Measurements from ENCODE around the gene BRD7. TPM values are rescaled to one million over a fixed set of nuclear protein-coding genes. Genes with fewer than 3 reads are reported as not detected.

Gene BRD7
- total RNA-seq, 1 experiment from 2014 or later = 122 TPM

GRCh38 chr16:50384500-50385135 is 15.8 kb upstream of the BRD7 start (continued):
- TF ChIP-seq, protein P1, sequence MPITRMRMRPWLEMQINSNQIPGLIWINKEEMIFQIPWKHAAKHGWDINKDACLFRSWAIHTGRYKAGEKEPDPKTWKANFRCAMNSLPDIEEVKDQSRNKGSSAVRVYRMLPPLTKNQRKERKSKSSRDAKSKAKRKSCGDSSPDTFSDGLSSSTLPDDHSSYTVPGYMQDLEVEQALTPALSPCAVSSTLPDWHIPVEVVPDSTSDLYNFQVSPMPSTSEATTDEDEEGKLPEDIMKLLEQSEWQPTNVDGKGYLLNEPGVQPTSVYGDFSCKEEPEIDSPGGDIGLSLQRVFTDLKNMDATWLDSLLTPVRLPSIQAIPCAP (CRISPR knock-in tag; IDR thresholded peaks at IDR 0.05) = no peak
- no peak for TF ChIP-seq ZNF425 (CRISPR knock-in tag; conservative IDR thresholded peaks at IDR 0.05)
- TF ChIP-seq OVOL2 (CRISPR knock-in tag; IDR thresholded peaks at IDR 0.05; ENCODE audit: borderline replicate concordance) = no peak
- no peak for TF ChIP-seq CDX4 (CRISPR knock-in tag; IDR thresholded peaks at IDR 0.05; ENCODE audit: borderline replicate concordance)
- no peak for TF ChIP-seq RELA (CRISPR knock-in tag; IDR thresholded peaks at IDR 0.05; ENCODE audit: borderline replicate concordance)

GRCh38 chr16:50381679-50382440 is 13.1 kb upstream of the BRD7 start:
- ATAC-seq (peak; percentile 85), DNase-seq (ENCODE audit: low spot score) (peak; percentile 61)
- POLR2A ChIA-PET = no interaction called here
- TF ChIP-seq FOXK1 (CRISPR knock-in tag; IDR thresholded peaks at IDR 0.05) (0 out of 2 replicates have a peak, but pooled peaks have one; percentile 28), ELF4 (CRISPR knock-in tag; IDR thresholded peaks at IDR 0.05; ENCODE audit: low read depth) (no peak), ZNF121 (CRISPR knock-in tag; IDR thresholded peaks at IDR 0.05) (peak; percentile 73; the same call in 1 of the 2 replicates)
- TF ChIP-seq, protein P2, sequence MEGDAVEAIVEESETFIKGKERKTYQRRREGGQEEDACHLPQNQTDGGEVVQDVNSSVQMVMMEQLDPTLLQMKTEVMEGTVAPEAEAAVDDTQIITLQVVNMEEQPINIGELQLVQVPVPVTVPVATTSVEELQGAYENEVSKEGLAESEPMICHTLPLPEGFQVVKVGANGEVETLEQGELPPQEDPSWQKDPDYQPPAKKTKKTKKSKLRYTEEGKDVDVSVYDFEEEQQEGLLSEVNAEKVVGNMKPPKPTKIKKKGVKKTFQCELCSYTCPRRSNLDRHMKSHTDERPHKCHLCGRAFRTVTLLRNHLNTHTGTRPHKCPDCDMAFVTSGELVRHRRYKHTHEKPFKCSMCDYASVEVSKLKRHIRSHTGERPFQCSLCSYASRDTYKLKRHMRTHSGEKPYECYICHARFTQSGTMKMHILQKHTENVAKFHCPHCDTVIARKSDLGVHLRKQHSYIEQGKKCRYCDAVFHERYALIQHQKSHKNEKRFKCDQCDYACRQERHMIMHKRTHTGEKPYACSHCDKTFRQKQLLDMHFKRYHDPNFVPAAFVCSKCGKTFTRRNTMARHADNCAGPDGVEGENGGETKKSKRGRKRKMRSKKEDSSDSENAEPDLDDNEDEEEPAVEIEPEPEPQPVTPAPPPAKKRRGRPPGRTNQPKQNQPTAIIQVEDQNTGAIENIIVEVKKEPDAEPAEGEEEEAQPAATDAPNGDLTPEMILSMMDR (IDR thresholded peaks at IDR 0.05) = 0 out of 2 replicates have a peak, but pooled peaks have one; percentile 33
- H3K27me3 Mint-ChIP-seq (ENCODE audit: low read depth) = no peaks in the 10 kb centered on the region; the same call in 1 of the 2 replicates
- H3K36me3 Mint-ChIP-seq = no peaks in the 10 kb centered on the region
- H3K27ac Mint-ChIP-seq = no peak overlapping the region
- no peak overlapping the region for H3K4me3 Mint-ChIP-seq
- peaks cover 8% of the 10 kb centered on the region for H3K9me3 Mint-ChIP-seq
- 0 out of 2 replicates have a peak, but pooled peaks cover 5% of the 10 kb centered on the region for H3K4me1 Mint-ChIP-seq
- CTCF ChIA-PET = interaction anchor here (0.7 to 1.5 kb wide), 3 partner anchors 10 to 405 kb away, joined by 3 read pairs; no protein-coding TSS in a partner anchor

GRCh38 chr16:50378417-50378816 is 9.6 kb upstream of the BRD7 start:
- ATAC-seq = no peak
- POLR2A ChIA-PET = no interaction called here
- no peaks in the 10 kb centered on the region for H3K36me3 Mint-ChIP-seq
- H3K4me3 Mint-ChIP-seq = no peak overlapping the region
- CTCF ChIA-PET = interaction anchor here (0.8 to 1.2 kb wide), 2 partner anchors 91 to 288 kb away, joined by 3 read pairs; no protein-coding TSS in a partner anchor
- H3K4me1 Mint-ChIP-seq = peaks cover 14% of the 10 kb centered on the region
- no peak for DNase-seq (ENCODE audit: low spot score)
- no peaks in the 10 kb centered on the region for H3K9me3 Mint-ChIP-seq
- no peaks in the 10 kb centered on the region; the same call in 1 of the 2 replicates for H3K27me3 Mint-ChIP-seq (ENCODE audit: low read depth)
- H3K27ac Mint-ChIP-seq = no peak overlapping the region
- TF ChIP-seq ZNF416 (CRISPR knock-in tag; IDR thresholded peaks at IDR 0.05) = no peak
- TF ChIP-seq ELF4 (CRISPR knock-in tag; IDR thresholded peaks at IDR 0.05; ENCODE audit: low read depth) = no peak
- no peak for TF ChIP-seq MXD4 (CRISPR knock-in tag; IDR thresholded peaks at IDR 0.05; ENCODE audit: borderline replicate concordance)
- no peak for TF ChIP-seq MYBL2 (CRISPR knock-in tag; IDR thresholded peaks at IDR 0.05)
- no peak for TF ChIP-seq GTF2I (CRISPR knock-in tag; conservative IDR thresholded peaks at IDR 0.05)
- TF ChIP-seq, protein P3, sequence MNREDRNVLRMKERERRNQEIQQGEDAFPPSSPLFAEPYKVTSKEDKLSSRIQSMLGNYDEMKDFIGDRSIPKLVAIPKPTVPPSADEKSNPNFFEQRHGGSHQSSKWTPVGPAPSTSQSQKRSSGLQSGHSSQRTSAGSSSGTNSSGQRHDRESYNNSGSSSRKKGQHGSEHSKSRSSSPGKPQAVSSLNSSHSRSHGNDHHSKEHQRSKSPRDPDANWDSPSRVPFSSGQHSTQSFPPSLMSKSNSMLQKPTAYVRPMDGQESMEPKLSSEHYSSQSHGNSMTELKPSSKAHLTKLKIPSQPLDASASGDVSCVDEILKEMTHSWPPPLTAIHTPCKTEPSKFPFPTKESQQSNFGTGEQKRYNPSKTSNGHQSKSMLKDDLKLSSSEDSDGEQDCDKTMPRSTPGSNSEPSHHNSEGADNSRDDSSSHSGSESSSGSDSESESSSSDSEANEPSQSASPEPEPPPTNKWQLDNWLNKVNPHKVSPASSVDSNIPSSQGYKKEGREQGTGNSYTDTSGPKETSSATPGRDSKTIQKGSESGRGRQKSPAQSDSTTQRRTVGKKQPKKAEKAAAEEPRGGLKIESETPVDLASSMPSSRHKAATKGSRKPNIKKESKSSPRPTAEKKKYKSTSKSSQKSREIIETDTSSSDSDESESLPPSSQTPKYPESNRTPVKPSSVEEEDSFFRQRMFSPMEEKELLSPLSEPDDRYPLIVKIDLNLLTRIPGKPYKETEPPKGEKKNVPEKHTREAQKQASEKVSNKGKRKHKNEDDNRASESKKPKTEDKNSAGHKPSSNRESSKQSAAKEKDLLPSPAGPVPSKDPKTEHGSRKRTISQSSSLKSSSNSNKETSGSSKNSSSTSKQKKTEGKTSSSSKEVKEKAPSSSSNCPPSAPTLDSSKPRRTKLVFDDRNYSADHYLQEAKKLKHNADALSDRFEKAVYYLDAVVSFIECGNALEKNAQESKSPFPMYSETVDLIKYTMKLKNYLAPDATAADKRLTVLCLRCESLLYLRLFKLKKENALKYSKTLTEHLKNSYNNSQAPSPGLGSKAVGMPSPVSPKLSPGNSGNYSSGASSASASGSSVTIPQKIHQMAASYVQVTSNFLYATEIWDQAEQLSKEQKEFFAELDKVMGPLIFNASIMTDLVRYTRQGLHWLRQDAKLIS (CRISPR knock-in tag; IDR thresholded peaks at IDR 0.05; ENCODE audit: borderline replicate concordance) = no peak
- no peak for TF ChIP-seq TEAD4 (CRISPR knock-in tag; IDR thresholded peaks at IDR 0.05)
- no peak for TF ChIP-seq E2F5 (CRISPR knock-in tag; IDR thresholded peaks at IDR 0.05)
- no peak for TF ChIP-seq SMAD3 (CRISPR knock-in tag; IDR thresholded peaks at IDR 0.05; ENCODE audit: borderline replicate concordance)
